ENCODE results near the gene FGD1.

GRCh38 chrX:54449929-54450328 lies 46.1 kb downstream of the FGD1 start:
- TF ChIP-seq CTCF (IDR thresholded peaks at IDR 0.05 in 8 of 11, conservative IDR thresholded peaks at IDR 0.05 in 3 of 11) (no peak), POLR2AphosphoS5 (IDR thresholded peaks at IDR 0.05) (no peak), POLR2A (IDR thresholded peaks at IDR 0.05) (no peak)

Measured in spleen (tissue), 7 donors.